Neuron (in vitro differentiated cells): Measurements from ENCODE around the gene CEP104.

Experiments
- H2AFZ ChIP-seq: one replicate; pipeline ENCODE4 v1.6.1; 2013; ENCODE audit warnings: low read depth, mild to moderate bottlenecking, inconsistent platforms, low read length, moderate library complexity
- H3K27me3 ChIP-seq: one replicate; pipeline ENCODE4 v1.6.1; 2013; ENCODE audit warnings: low read length; ENCODE audit not compliant: insufficient read depth
- H3K36me3 ChIP-seq: one replicate; pipeline ENCODE4 v1.6.1; 2013; ENCODE audit warnings: low read length; ENCODE audit not compliant: insufficient read depth
- H3K4me1 ChIP-seq: one replicate; pipeline ENCODE4 v1.6.1; 2013; ENCODE audit warnings: low read length; ENCODE audit not compliant: insufficient read depth
- H3K4me3 ChIP-seq: 2 replicates; pipeline ENCODE4 v1.5.1; 2013; ENCODE audit warnings: mild to moderate bottlenecking, low read length, moderate library complexity
- H3K9me3 ChIP-seq: one replicate; pipeline ENCODE4 v1.6.1; 2013; ENCODE audit warnings: low read length

Gene CEP104

GRCh38 chr1:3847081-3847480 lies 9.9 kb downstream of the CEP104 start:
- no peak overlapping the region for H2AFZ ChIP-seq
- H3K4me3 ChIP-seq: no peak overlapping the region
- no peaks in the 10 kb centered on the region for H3K27me3 ChIP-seq
- H3K4me1 ChIP-seq: peaks cover 12% of the 10 kb centered on the region
- H3K36me3 ChIP-seq: peaks cover 33% of the 10 kb centered on the region
- no peaks in the 10 kb centered on the region for H3K9me3 ChIP-seq

DNA sequence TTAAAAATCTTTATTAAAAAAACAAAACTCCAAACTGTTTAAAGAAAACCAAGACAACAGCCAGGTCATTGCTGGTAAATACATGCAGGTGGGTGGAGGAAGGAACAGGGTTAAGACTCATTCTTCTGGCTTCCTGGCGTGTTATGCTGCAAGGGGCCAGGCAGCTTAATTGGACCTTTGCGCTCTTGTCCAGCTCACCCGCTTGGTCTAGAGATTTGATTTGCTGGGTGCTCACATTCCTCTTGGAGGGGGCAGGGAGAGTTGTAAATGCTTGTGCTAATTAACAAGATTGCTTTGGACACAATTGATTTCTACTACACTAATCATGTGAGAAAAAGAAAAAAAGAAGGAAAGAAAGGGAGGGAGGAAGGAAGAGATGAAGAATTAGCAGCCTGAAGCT lies 10.5 kb downstream of the CEP104 start:
- Histone ChIP-seq H2AFZ (no peak overlapping the region), H3K27me3 (no peaks in the 10 kb centered on the region), H3K36me3 (peaks cover 34% of the 10 kb centered on the region), H3K4me1 (peaks cover 10% of the 10 kb centered on the region), H3K4me3 (no peak overlapping the region), H3K9me3 (no peaks in the 10 kb centered on the region)

DNA sequence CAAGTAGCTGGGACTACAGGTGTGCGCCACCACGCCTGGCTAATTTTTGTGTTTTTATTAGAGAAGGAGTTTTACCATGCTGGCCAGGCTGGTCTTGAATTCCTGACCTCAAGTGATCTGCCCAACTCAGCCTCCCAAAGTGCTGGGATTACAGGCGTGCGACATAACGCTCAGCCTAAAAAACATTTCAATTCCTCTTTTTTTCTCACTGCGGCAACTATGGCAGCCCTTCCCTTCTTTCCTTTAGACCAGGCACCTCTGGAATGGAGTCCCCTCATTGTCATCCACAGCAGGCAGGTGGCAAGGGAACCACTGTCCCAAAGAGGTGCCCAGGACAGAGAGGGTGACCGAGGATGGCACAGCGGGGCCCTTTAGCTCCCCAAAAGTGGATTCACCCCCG lies 14.1 kb downstream of the CEP104 start:
- Histone ChIP-seq H3K9me3 (no peaks in the 10 kb centered on the region), H3K4me3 (no peak overlapping the region), H2AFZ (no peak overlapping the region), H3K27me3 (no peaks in the 10 kb centered on the region), H3K36me3 (peaks cover 58% of the 10 kb centered on the region), H3K4me1 (no peaks in the 10 kb centered on the region)

- H2AFZ ChIP-seq: no peak overlapping the region
- no peak overlapping the region for H3K4me3 ChIP-seq
- H3K36me3 ChIP-seq: peaks cover 58% of the 10 kb centered on the region
- H3K4me1 ChIP-seq: no peaks in the 10 kb centered on the region
- H3K9me3 ChIP-seq: no peaks in the 10 kb centered on the region
- H3K27me3 ChIP-seq: no peaks in the 10 kb centered on the region
Measured at GRCh38 chr1:3841491-3841890, 15.5 kb downstream of the CEP104 start.

- no peak overlapping the region for H3K4me3 ChIP-seq
- no peak overlapping the region for H2AFZ ChIP-seq
- no peaks in the 10 kb centered on the region for H3K4me1 ChIP-seq
- H3K9me3 ChIP-seq: no peaks in the 10 kb centered on the region
- H3K36me3 ChIP-seq: peaks cover 60% of the 10 kb centered on the region
- H3K27me3 ChIP-seq: no peaks in the 10 kb centered on the region
Measured at GRCh38 chr1:3838788-3839187, 18.2 kb downstream of the CEP104 start.

GRCh38 chr1:3837685-3838084 lies 19.3 kb downstream of the CEP104 start:
- Histone ChIP-seq H3K4me1 (no peaks in the 10 kb centered on the region), H3K4me3 (no peak overlapping the region), H3K36me3 (peaks cover 67% of the 10 kb centered on the region), H3K27me3 (no peaks in the 10 kb centered on the region), H2AFZ (no peak overlapping the region), H3K9me3 (no peaks in the 10 kb centered on the region)

GRCh38 chr1:3837200-3837599 lies 19.8 kb downstream of the CEP104 start:
- Histone ChIP-seq H2AFZ (no peak overlapping the region), H3K4me1 (no peaks in the 10 kb centered on the region), H3K36me3 (peaks cover 68% of the 10 kb centered on the region), H3K27me3 (no peaks in the 10 kb centered on the region), H3K9me3 (no peaks in the 10 kb centered on the region), H3K4me3 (no peak overlapping the region)

DNA sequence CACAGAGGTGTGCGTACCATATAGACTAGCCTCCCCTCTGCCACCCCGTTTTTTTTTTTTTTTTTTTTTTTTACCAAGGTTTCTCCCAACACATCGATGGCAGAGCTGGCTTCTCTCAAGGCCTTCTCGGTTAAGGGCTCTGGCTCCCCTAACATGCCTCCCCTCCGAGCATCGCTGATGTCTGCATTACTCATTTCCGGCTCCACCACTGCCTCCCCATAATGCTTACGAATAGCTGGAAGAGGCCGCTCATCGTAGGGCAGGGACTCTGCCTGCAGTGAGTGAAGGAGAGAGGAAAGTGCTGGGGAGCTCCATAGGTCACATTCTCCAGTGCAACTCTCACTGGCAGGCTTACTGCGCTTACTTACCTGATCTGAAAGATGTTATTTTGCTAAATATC lies 20.6 kb downstream of the CEP104 start:
- H3K36me3 ChIP-seq: peaks cover 72% of the 10 kb centered on the region
- no peaks in the 10 kb centered on the region for H3K4me1 ChIP-seq
- no peak overlapping the region for H2AFZ ChIP-seq
- no peaks in the 10 kb centered on the region for H3K9me3 ChIP-seq
- H3K4me3 ChIP-seq: no peak overlapping the region
- H3K27me3 ChIP-seq: no peaks in the 10 kb centered on the region

GRCh38 chr1:3834701-3835100 lies 22.3 kb downstream of the CEP104 start:
- no peaks in the 10 kb centered on the region for H3K9me3 ChIP-seq
- H3K27me3 ChIP-seq: no peaks in the 10 kb centered on the region
- no peak overlapping the region for H2AFZ ChIP-seq
- H3K36me3 ChIP-seq: peaks cover 74% of the 10 kb centered on the region
- H3K4me3 ChIP-seq: no peak overlapping the region
- H3K4me1 ChIP-seq: no peaks in the 10 kb centered on the region

GRCh38 chr1:3831689-3832088 lies 25.3 kb downstream of the CEP104 start:
- peaks cover 67% of the 10 kb centered on the region for H3K36me3 ChIP-seq
- H3K4me1 ChIP-seq: no peaks in the 10 kb centered on the region
- no peak overlapping the region for H2AFZ ChIP-seq
- H3K27me3 ChIP-seq: no peaks in the 10 kb centered on the region
- no peaks in the 10 kb centered on the region for H3K9me3 ChIP-seq
- H3K4me3 ChIP-seq: no peak overlapping the region

- Histone ChIP-seq H3K36me3 (peaks cover 68% of the 10 kb centered on the region), H3K4me1 (no peaks in the 10 kb centered on the region), H3K27me3 (no peaks in the 10 kb centered on the region), H2AFZ (no peak overlapping the region), H3K9me3 (no peaks in the 10 kb centered on the region), H3K4me3 (no peak overlapping the region)
Measured at GRCh38 chr1:3828391-3828790, 28.6 kb downstream of the CEP104 start.

GRCh38 chr1:3827813-3828307 lies 29.2 kb downstream of the CEP104 start:
- peaks cover 70% of the 10 kb centered on the region for H3K36me3 ChIP-seq
- no peaks in the 10 kb centered on the region for H3K27me3 ChIP-seq
- H2AFZ ChIP-seq: no peak overlapping the region
- H3K4me3 ChIP-seq: no peak overlapping the region
- H3K9me3 ChIP-seq: no peaks in the 10 kb centered on the region
- H3K4me1 ChIP-seq: no peaks in the 10 kb centered on the region

DNA sequence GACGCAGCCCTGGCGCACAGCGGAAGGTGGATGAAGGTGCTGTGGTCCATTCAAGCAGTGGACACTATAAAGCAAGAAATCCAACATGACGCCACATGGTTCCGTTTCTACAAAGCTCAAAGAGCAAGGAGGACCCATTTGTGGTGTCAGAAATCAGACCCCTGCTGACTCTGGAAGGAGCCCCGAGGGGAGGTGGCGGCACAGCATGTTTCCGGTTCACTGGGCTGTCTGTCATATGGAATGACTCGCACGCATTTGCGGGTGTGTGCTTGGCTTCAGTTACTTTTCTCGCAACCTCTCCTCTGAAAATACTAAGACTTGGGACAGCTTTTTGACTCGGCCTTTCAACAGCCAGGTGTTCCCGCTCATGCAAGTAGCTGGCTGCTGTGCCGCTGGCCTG lies 31.7 kb downstream of the CEP104 start:
- no peaks in the 10 kb centered on the region for H3K27me3 ChIP-seq
- H3K4me1 ChIP-seq: no peaks in the 10 kb centered on the region
- peaks cover 66% of the 10 kb centered on the region for H3K36me3 ChIP-seq
- no peak overlapping the region for H3K4me3 ChIP-seq
- H2AFZ ChIP-seq: no peak overlapping the region
- no peaks in the 10 kb centered on the region for H3K9me3 ChIP-seq

DNA sequence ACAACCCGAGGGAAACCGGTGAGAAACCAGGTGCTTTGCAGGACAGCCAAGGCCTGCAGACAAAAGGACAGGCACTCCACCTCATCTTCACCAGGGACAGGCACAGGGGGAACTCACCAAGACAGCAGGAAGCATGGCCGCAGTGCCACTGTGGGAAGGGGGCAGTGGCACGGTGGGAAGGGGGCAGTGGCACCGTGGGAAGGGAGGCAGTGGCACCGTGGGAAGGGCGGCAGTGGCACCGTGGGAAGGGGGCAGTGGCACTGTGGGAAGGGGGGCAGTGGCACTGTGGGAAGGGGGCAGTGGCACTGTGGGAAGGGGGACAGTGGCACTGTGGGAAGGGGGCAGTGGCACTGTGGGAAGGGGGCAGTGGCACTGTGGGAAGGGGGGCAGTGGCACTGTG lies 32.4 kb downstream of the CEP104 start:
- Histone ChIP-seq H3K4me3 (no peak overlapping the region), H3K36me3 (peaks cover 63% of the 10 kb centered on the region), H3K4me1 (no peaks in the 10 kb centered on the region), H3K27me3 (no peaks in the 10 kb centered on the region), H2AFZ (no peak overlapping the region), H3K9me3 (no peaks in the 10 kb centered on the region)
